K562 (cell line): ENCODE results near the gene CHCHD6. TPM values are rescaled to one million over a fixed set of nuclear protein-coding genes. Genes with fewer than 3 reads are reported as not detected.
A peak's percentile ranks its signal among the peaks of the same experiment; 100 is the strongest.

Experiments
- FOXA3 ChIP-seq, 2 experiments: fragments of 450-650 bp in 1 of 2; sonication (generic) in 1 of 2; formaldehyde crosslinking; IDR thresholded peaks in 1 of 2; conservative IDR thresholded peaks in 1 of 2; 2 replicates each; pipeline versions ENCODE4 v1.4.0 to v1.8.0; 2020 to 2022; ENCODE audit warnings: mild to moderate bottlenecking in 2 of 2, missing genetic modification reagents in 1 of 2
- NKRF ChIP-seq: fragments of 450-650 bp; IDR thresholded peaks from 2 replicates; pipeline ENCODE4 v1.6.1; 2016; ENCODE audit warnings: borderline replicate concordance
- PATZ1 ChIP-seq: fragments of 250-450 bp; sonication (Bioruptor Pico); IDR thresholded peaks from 2 replicates; pipeline ENCODE4 v1.5.0; 2020; ENCODE audit warnings: mild to moderate bottlenecking, borderline replicate concordance
- PHTF2 ChIP-seq: fragments of 250-450 bp; sonication (Bioruptor Pico); IDR thresholded peaks from 2 replicates; pipeline ENCODE4 v1.5.0; 2021; ENCODE audit warnings: mild to moderate bottlenecking
- SP2 ChIP-seq: IDR thresholded peaks from 2 replicates; pipeline ENCODE4 v1.6.1; 2011; ENCODE audit warnings: mild to moderate bottlenecking, low read depth, low read length, moderate library complexity; ENCODE audit not compliant: poor library complexity, severe bottlenecking; ENCODE audit errors: extremely low read depth
- TCF7 ChIP-seq: sonication (generic); IDR thresholded peaks from 2 replicates; pipeline ENCODE4 v1.6.1; 2016; ENCODE audit warnings: antibody characterized with exemption, borderline replicate concordance
- ZNF175 ChIP-seq: fragments of 200-800 bp; sonication (Bioruptor generic); IDR thresholded peaks from 2 replicates; pipeline ENCODE4 v1.6.1; 2016; ENCODE audit warnings: low read depth, mild to moderate bottlenecking, missing genetic modification characterization, missing compliant biosample characterization
- ZNF518B ChIP-seq: fragments of 250-450 bp; sonication (Bioruptor Pico); IDR thresholded peaks from 2 replicates; pipeline ENCODE4 v1.5.0; 2021; ENCODE audit warnings: mild to moderate bottlenecking, moderate library complexity
- polyA plus RNA-seq, 8 experiments: library from polyadenylated mRNA; depleted of rRNA in 4 of 8; stranded (reverse) in 5 of 8; unstranded in 3 of 8; fragments of >200 nt; fragmentation: Nextera tagmentation in 2 of 8; fragmentation: Illumina TruSeq in 1 of 8; extraction: Ambion mirVana in 2 of 8; extraction: Trizol in 1 of 8; gene quantifications; 2 replicates each; pipeline versions ENCODE4 v1.2.1 to v1.2.3, GENCODE V29; 2011 to 2014; ENCODE audit warnings: inconsistent platforms in 1 of 8, missing spikeins in 1 of 8
- total RNA-seq, 7 experiments: library from RNA; depleted of rRNA in 6 of 7; stranded (reverse); fragments of >200 nt in 6 of 7; fragmentation: Illumina TruSeq in 2 of 7; extraction: Trizol in 2 of 7; gene quantifications; 2 replicates each; pipeline versions ENCODE4 v1.2.1 to v1.2.3, GENCODE V29; 2011 to 2021; ENCODE audit warnings: low replicate concordance in 1 of 7
- TF ChIP-seq, protein P1 (sequence below): sonication (generic); formaldehyde crosslinking; IDR thresholded peaks from 2 replicates; pipeline ENCODE4 v1.8.0; 2023; ENCODE audit warnings: mild to moderate bottlenecking, missing genetic modification reagents
- TF ChIP-seq, protein P2 (sequence below): fragments of 450-650 bp; formaldehyde crosslinking; IDR thresholded peaks from 2 replicates; pipeline ENCODE4 v1.4.0; 2020; ENCODE audit warnings: mild to moderate bottlenecking

The CHCHD6 gene
- total and polyA plus RNA-seq, 9 of the 15 experiments (the other 6 are each of a cell fraction or from before 2014, with no cell fraction given), result 4.6 to 18.6 (median 10.9) TPM

GRCh38 chr3:126703512-126704493 lies at the start of gene CHCHD6 (continued):
- TF ChIP-seq PATZ1 (CRISPR knock-in tag) (no peak), NKRF (peak; percentile 71; the same call in 1 of the 2 replicates), SP2 (no peak), PHTF2 (CRISPR knock-in tag) (no peak), ZNF518B (CRISPR knock-in tag) (no peak), TCF7 (no peak), FOXA3 (CRISPR knock-in tag; conservative IDR thresholded peaks at IDR 0.05 in 1 of 2, IDR thresholded peaks at IDR 0.05 in 1 of 2) (no peak), ZNF175 (CRISPR knock-in tag) (no peak)
- TF ChIP-seq, protein P1, sequence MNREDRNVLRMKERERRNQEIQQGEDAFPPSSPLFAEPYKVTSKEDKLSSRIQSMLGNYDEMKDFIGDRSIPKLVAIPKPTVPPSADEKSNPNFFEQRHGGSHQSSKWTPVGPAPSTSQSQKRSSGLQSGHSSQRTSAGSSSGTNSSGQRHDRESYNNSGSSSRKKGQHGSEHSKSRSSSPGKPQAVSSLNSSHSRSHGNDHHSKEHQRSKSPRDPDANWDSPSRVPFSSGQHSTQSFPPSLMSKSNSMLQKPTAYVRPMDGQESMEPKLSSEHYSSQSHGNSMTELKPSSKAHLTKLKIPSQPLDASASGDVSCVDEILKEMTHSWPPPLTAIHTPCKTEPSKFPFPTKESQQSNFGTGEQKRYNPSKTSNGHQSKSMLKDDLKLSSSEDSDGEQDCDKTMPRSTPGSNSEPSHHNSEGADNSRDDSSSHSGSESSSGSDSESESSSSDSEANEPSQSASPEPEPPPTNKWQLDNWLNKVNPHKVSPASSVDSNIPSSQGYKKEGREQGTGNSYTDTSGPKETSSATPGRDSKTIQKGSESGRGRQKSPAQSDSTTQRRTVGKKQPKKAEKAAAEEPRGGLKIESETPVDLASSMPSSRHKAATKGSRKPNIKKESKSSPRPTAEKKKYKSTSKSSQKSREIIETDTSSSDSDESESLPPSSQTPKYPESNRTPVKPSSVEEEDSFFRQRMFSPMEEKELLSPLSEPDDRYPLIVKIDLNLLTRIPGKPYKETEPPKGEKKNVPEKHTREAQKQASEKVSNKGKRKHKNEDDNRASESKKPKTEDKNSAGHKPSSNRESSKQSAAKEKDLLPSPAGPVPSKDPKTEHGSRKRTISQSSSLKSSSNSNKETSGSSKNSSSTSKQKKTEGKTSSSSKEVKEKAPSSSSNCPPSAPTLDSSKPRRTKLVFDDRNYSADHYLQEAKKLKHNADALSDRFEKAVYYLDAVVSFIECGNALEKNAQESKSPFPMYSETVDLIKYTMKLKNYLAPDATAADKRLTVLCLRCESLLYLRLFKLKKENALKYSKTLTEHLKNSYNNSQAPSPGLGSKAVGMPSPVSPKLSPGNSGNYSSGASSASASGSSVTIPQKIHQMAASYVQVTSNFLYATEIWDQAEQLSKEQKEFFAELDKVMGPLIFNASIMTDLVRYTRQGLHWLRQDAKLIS (CRISPR knock-in tag), result no peak
- TF ChIP-seq, protein P2, sequence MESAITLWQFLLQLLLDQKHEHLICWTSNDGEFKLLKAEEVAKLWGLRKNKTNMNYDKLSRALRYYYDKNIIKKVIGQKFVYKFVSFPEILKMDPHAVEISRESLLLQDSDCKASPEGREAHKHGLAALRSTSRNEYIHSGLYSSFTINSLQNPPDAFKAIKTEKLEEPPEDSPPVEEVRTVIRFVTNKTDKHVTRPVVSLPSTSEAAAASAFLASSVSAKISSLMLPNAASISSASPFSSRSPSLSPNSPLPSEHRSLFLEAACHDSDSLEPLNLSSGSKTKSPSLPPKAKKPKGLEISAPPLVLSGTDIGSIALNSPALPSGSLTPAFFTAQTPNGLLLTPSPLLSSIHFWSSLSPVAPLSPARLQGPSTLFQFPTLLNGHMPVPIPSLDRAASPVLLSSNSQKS (CRISPR knock-in tag), result no peak
